ENCODE results near the gene WHAMM. TPM values are rescaled to one million over a fixed set of nuclear protein-coding genes. Genes with fewer than 3 reads are reported as not detected.
A peak's percentile ranks its signal among the peaks of the same experiment; 100 is the strongest.

WHAMM gene
- total and polyA plus RNA-seq, 2 donors = 4.0 to 7.8 TPM

GRCh38 chr15:82798104-82798503 lies 11.3 kb upstream of the WHAMM start:
- no peaks in the 10 kb centered on the region for H3K36me3 ChIP-seq (ENCODE audit: control insufficient read depth in 2 of 2, insufficient read depth in 2 of 2, low read length in 1 of 2)
- 94% methylated on average over 4 of the region's 4 CpGs for WGBS
- peaks cover 0 to 2% of the 10 kb centered on the region in 2 donors for H3K27me3 ChIP-seq (ENCODE audit: control insufficient read depth in 2 of 2, insufficient read depth in 1 of 2, low read length in 1 of 2)
- DNase-seq (ENCODE audit: low read depth in 6 of 9, low spot score in 9 of 9) = no peak
- H3K4me1 ChIP-seq (ENCODE audit: control insufficient read depth in 2 of 2, insufficient read depth in 2 of 2, low read length in 2 of 2) = no peaks in the 10 kb centered on the region
- H3K9me3 ChIP-seq (ENCODE audit: control insufficient read depth in 2 of 2, insufficient read depth in 1 of 2, low read length in 1 of 2) = no peaks in the 10 kb centered on the region
- no peak overlapping the region for H3K4me3 ChIP-seq (ENCODE audit: low read length in 2 of 2)
- no peak overlapping the region for H3K27ac ChIP-seq (ENCODE audit: low read depth in 1 of 2, low read length in 1 of 2)

- Histone ChIP-seq H3K27me3 (ENCODE audit: control insufficient read depth in 2 of 2, insufficient read depth in 1 of 2, low read length in 1 of 2) (peaks cover 0 to 2% of the 10 kb centered on the region in 2 donors), H3K4me3 (ENCODE audit: low read length in 2 of 2) (no peak overlapping the region), H3K27ac (ENCODE audit: low read depth in 1 of 2, low read length in 1 of 2) (no peak overlapping the region), H3K36me3 (ENCODE audit: control insufficient read depth in 2 of 2, insufficient read depth in 2 of 2, low read length in 1 of 2) (no peaks in the 10 kb centered on the region), H3K9me3 (ENCODE audit: control insufficient read depth in 2 of 2, insufficient read depth in 1 of 2, low read length in 1 of 2) (no peaks in the 10 kb centered on the region), H3K4me1 (ENCODE audit: control insufficient read depth in 2 of 2, insufficient read depth in 2 of 2, low read length in 2 of 2) (no peaks in the 10 kb centered on the region)
- no peak for DNase-seq (ENCODE audit: low read depth in 6 of 9, low spot score in 9 of 9)
- 94% methylated on average over 5 of the region's 5 CpGs for WGBS
Observed at GRCh38 chr15:82798531-82799166, 10.8 kb upstream of the WHAMM start.

- DNase-seq (ENCODE audit: low read depth in 6 of 9, low spot score in 9 of 9) = no peak
- Histone ChIP-seq H3K9me3 (ENCODE audit: control insufficient read depth in 2 of 2, insufficient read depth in 1 of 2, low read length in 1 of 2) (no peaks in the 10 kb centered on the region), H3K27ac (ENCODE audit: low read depth in 1 of 2, low read length in 1 of 2) (no peak overlapping the region), H3K36me3 (ENCODE audit: control insufficient read depth in 2 of 2, insufficient read depth in 2 of 2, low read length in 1 of 2) (no peaks in the 10 kb centered on the region), H3K4me3 (ENCODE audit: low read length in 2 of 2) (no peak overlapping the region), H3K27me3 (ENCODE audit: control insufficient read depth in 2 of 2, insufficient read depth in 1 of 2, low read length in 1 of 2) (peaks cover 0 to 2% of the 10 kb centered on the region in 2 donors), H3K4me1 (ENCODE audit: control insufficient read depth in 2 of 2, insufficient read depth in 2 of 2, low read length in 2 of 2) (no peaks in the 10 kb centered on the region)
- WGBS = 95% methylated on average over 7 of the region's 7 CpGs
Observed at GRCh38 chr15:82799183-82799841, 10.1 kb upstream of the WHAMM start.

- Histone ChIP-seq H3K9me3 (ENCODE audit: control insufficient read depth in 2 of 2, insufficient read depth in 1 of 2, low read length in 1 of 2) (no peaks in the 10 kb centered on the region), H3K4me3 (ENCODE audit: low read length in 2 of 2) (no peak overlapping the region), H3K4me1 (ENCODE audit: control insufficient read depth in 2 of 2, insufficient read depth in 2 of 2, low read length in 2 of 2) (no peaks in the 10 kb centered on the region), H3K27ac (ENCODE audit: low read depth in 1 of 2, low read length in 1 of 2) (no peak overlapping the region), H3K36me3 (ENCODE audit: control insufficient read depth in 2 of 2, insufficient read depth in 2 of 2, low read length in 1 of 2) (no peaks in the 10 kb centered on the region), H3K27me3 (ENCODE audit: control insufficient read depth in 2 of 2, insufficient read depth in 1 of 2, low read length in 1 of 2) (peaks cover 0 to 2% of the 10 kb centered on the region in 2 donors)
- 34% methylated on average over 1 of the region's 1 CpG for WGBS
- DNase-seq (ENCODE audit: low read depth in 6 of 9, low spot score in 9 of 9) = no peak
Observed at GRCh38 chr15:82802497-82802896, 6.9 kb upstream of the WHAMM start.

GRCh38 chr15:82803793-82804574 lies 5.4 kb upstream of the WHAMM start:
- peaks cover 1 to 2% of the 10 kb centered on the region in 2 donors for H3K4me1 ChIP-seq (ENCODE audit: control insufficient read depth in 2 of 2, insufficient read depth in 2 of 2, low read length in 2 of 2)
- peak overlapping the region in 1 of 2 donors; percentile 8 for H3K27ac ChIP-seq (ENCODE audit: low read depth in 1 of 2, low read length in 1 of 2)
- WGBS = 98% methylated on average over 2 of the region's 2 CpGs
- H3K4me3 ChIP-seq (ENCODE audit: low read length in 2 of 2) = no peak overlapping the region
- no peaks in the 10 kb centered on the region for H3K36me3 ChIP-seq (ENCODE audit: control insufficient read depth in 2 of 2, insufficient read depth in 2 of 2, low read length in 1 of 2)
- no peak for DNase-seq (ENCODE audit: low read depth in 6 of 9, low spot score in 9 of 9)
- peaks cover 0 to 2% of the 10 kb centered on the region in 2 donors for H3K27me3 ChIP-seq (ENCODE audit: control insufficient read depth in 2 of 2, insufficient read depth in 1 of 2, low read length in 1 of 2)
- no peaks in the 10 kb centered on the region for H3K9me3 ChIP-seq (ENCODE audit: control insufficient read depth in 2 of 2, insufficient read depth in 1 of 2, low read length in 1 of 2)

GRCh38 chr15:82804575-82804949 lies 4.9 kb upstream of the WHAMM start:
- WGBS = 98% methylated on average over 1 of the region's 1 CpG
- no peaks in the 10 kb centered on the region for H3K27me3 ChIP-seq (ENCODE audit: control insufficient read depth in 2 of 2, insufficient read depth in 1 of 2, low read length in 1 of 2)
- H3K4me1 ChIP-seq (ENCODE audit: control insufficient read depth in 2 of 2, insufficient read depth in 2 of 2, low read length in 2 of 2) = peaks cover 4 to 5% of the 10 kb centered on the region in 2 donors
- no peaks in the 10 kb centered on the region for H3K9me3 ChIP-seq (ENCODE audit: control insufficient read depth in 2 of 2, insufficient read depth in 1 of 2, low read length in 1 of 2)
- no peaks in the 10 kb centered on the region for H3K36me3 ChIP-seq (ENCODE audit: control insufficient read depth in 2 of 2, insufficient read depth in 2 of 2, low read length in 1 of 2)
- no peak overlapping the region for H3K27ac ChIP-seq (ENCODE audit: low read depth in 1 of 2, low read length in 1 of 2)
- no peak overlapping the region for H3K4me3 ChIP-seq (ENCODE audit: low read length in 2 of 2)
- DNase-seq (ENCODE audit: low read depth in 6 of 9, low spot score in 9 of 9) = no peak

- DNase-seq (ENCODE audit: low read depth in 6 of 9, low spot score in 9 of 9) = no peak
- Histone ChIP-seq H3K9me3 (ENCODE audit: control insufficient read depth in 2 of 2, insufficient read depth in 1 of 2, low read length in 1 of 2) (no peaks in the 10 kb centered on the region), H3K27ac (ENCODE audit: low read depth in 1 of 2, low read length in 1 of 2) (no peak within 1 kb of the TSS), H3K4me1 (ENCODE audit: control insufficient read depth in 2 of 2, insufficient read depth in 2 of 2, low read length in 2 of 2) (peaks cover 4 to 5% of the 10 kb centered on the region in 2 donors), H3K27me3 (ENCODE audit: control insufficient read depth in 2 of 2, insufficient read depth in 1 of 2, low read length in 1 of 2) (no peaks in the 10 kb centered on the region), H3K36me3 (ENCODE audit: control insufficient read depth in 2 of 2, insufficient read depth in 2 of 2, low read length in 1 of 2) (no peaks in the 10 kb centered on the region), H3K4me3 (ENCODE audit: low read length in 2 of 2) (no peak within 1 kb of the TSS)
- WGBS = 71% methylated on average over 2 of the region's 2 CpGs
Observed at GRCh38 chr15:82805994-82806406, 3.4 kb upstream of the WHAMM start, which contains the start of gene FSD2. Gene FSD2 (minus strand): TSS chr15:82806069. CDS start chr15:82787390, 18,679 bp downstream.

- H3K4me1 ChIP-seq (ENCODE audit: control insufficient read depth in 2 of 2, insufficient read depth in 2 of 2, low read length in 2 of 2) = peaks cover 4 to 8% of the 10 kb centered on the region in 2 donors
- 90% methylated on average over 11 of the region's 11 CpGs for WGBS
- no peak overlapping the region for H3K27ac ChIP-seq (ENCODE audit: low read depth in 1 of 2, low read length in 1 of 2)
- DNase-seq (ENCODE audit: low read depth in 6 of 9, low spot score in 9 of 9) = no peak
- H3K4me3 ChIP-seq (ENCODE audit: low read length in 2 of 2) = no peak overlapping the region
- H3K9me3 ChIP-seq (ENCODE audit: control insufficient read depth in 2 of 2, insufficient read depth in 1 of 2, low read length in 1 of 2) = no peaks in the 10 kb centered on the region
- no peaks in the 10 kb centered on the region for H3K27me3 ChIP-seq (ENCODE audit: control insufficient read depth in 2 of 2, insufficient read depth in 1 of 2, low read length in 1 of 2)
- peaks cover 0 to 5% of the 10 kb centered on the region in 2 donors for H3K36me3 ChIP-seq (ENCODE audit: control insufficient read depth in 2 of 2, insufficient read depth in 2 of 2, low read length in 1 of 2)
Observed at GRCh38 chr15:82807920-82808633, 1.4 kb upstream of the WHAMM start.

Measured in thymus (tissue), 11 donors.